Measurements from ENCODE around the gene COL4A3. TPM values are rescaled to one million over a fixed set of nuclear protein-coding genes. Genes with fewer than 3 reads are reported as not detected.

The COL4A3 gene
- total RNA-seq, 1 experiment from 2014 or later: 0.15 TPM

DNA sequence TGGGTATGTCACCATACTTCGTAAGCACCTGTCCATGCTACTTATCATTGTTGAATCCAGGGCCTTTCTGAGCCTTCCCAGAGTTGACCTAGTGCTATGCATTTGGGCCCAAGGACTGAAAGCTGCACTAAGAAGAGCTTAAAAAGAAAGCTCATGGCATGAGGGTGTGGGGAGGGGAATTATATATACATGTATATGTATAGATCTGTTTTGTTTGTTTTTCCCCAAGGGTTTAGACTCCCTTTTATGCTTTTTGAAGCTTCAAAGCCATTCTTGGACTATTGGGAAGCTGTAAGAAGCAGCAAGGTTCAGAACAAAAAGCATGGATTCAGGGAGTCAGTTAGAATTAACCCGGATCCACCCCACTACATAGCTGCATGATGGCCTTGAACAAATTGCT, 183.9 kb downstream of the COL4A3 start:
- Histone ChIP-seq H3T11ph (ENCODE audit: low read length) (no peak overlapping the region), H3K79me2 (ENCODE audit: insufficient read depth, low read length) (no peaks in the 10 kb centered on the region), H2BK15ac (ENCODE audit: low read depth, low read length) (no peak overlapping the region), H4K5ac (ENCODE audit: insufficient read length, low read depth, low read length) (no peak overlapping the region), H2BK20ac (ENCODE audit: low read depth, low read length, poor library complexity, severe bottlenecking) (no peak overlapping the region), H3K23me2 (ENCODE audit: insufficient read length, low read depth, low read length, poor library complexity, severe bottlenecking) (no peaks in the 10 kb centered on the region), H3K9me3 (ENCODE audit: control insufficient read depth, low read depth, low read length) (no peaks in the 10 kb centered on the region), H2AK5ac (ENCODE audit: insufficient read length, low read length) (no peak overlapping the region), H3K14ac (ENCODE audit: insufficient read depth, low read length) (no peak overlapping the region), H3K4me1 (ENCODE audit: insufficient read depth, low read length) (no peaks in the 10 kb centered on the region; the same call in 1 of the 2 replicates), H3K18ac (ENCODE audit: insufficient read length, low read depth, low read length) (no peak overlapping the region), H4K91ac (ENCODE audit: insufficient read length, low read depth, low read length) (no peak overlapping the region), H3K4me2 (ENCODE audit: insufficient read depth, insufficient read length, low read length) (no peak overlapping the region), H2BK120ac (ENCODE audit: low read depth, low read length, poor library complexity, severe bottlenecking) (no peak overlapping the region), H3K23ac (ENCODE audit: insufficient read length, low read depth, low read length) (no peak overlapping the region), H3K4ac (ENCODE audit: low read depth, low read length) (no peak overlapping the region), H2AFZ (ENCODE audit: low read length) (no peak overlapping the region), H3K9ac (ENCODE audit: extremely low read depth, insufficient read length, low read length) (no peak overlapping the region), H3K56ac (ENCODE audit: insufficient read length, low read depth, low read length) (no peak overlapping the region), H2BK5ac (ENCODE audit: insufficient read length, low read length) (no peak overlapping the region), H4K8ac (replicated peaks; ENCODE audit: insufficient read length, low read depth, low read length) (no peak overlapping the region), H3K79me1 (ENCODE audit: insufficient read depth, low read depth, low read length, poor library complexity, severe bottlenecking) (no peaks in the 10 kb centered on the region), H3K27ac (ENCODE audit: insufficient read length, low read depth, low read length) (no peak overlapping the region), H3K27me3 (ENCODE audit: insufficient read depth, low read length) (no peaks in the 10 kb centered on the region), H4K20me1 (ENCODE audit: control insufficient read depth, insufficient read depth, insufficient read length) (no peaks in the 10 kb centered on the region), H2BK12ac (ENCODE audit: insufficient read length, low read depth, low read length) (no peak overlapping the region)
- no CpG with 5 or more reads among the region's 2 CpGs for WGBS (ENCODE audit: extremely low coverage, insufficient read length, low lambda C conversion rate)
- Mint-ChIP-seq H3K36me3 (ENCODE audit: insufficient read depth in 1 of 3, low read depth in 3 of 3) (peaks cover 2 to 18% (median 14%) of the 10 kb centered on the region in 3 experiments; a peak in 6 of 7 replicates), H3K27me3 (ENCODE audit: low read depth) (no peaks in the 10 kb centered on the region), H3K4me1 (peaks cover 0 to 8% of the 10 kb centered on the region in 2 experiments; a peak in 2 of 4 replicates), H3K27ac (no peak overlapping the region), H3K4me3 (no peak overlapping the region), H3K9me3 (no peaks in the 10 kb centered on the region)
- no peak for DNase-seq
- TF ChIP-seq, protein P1, sequence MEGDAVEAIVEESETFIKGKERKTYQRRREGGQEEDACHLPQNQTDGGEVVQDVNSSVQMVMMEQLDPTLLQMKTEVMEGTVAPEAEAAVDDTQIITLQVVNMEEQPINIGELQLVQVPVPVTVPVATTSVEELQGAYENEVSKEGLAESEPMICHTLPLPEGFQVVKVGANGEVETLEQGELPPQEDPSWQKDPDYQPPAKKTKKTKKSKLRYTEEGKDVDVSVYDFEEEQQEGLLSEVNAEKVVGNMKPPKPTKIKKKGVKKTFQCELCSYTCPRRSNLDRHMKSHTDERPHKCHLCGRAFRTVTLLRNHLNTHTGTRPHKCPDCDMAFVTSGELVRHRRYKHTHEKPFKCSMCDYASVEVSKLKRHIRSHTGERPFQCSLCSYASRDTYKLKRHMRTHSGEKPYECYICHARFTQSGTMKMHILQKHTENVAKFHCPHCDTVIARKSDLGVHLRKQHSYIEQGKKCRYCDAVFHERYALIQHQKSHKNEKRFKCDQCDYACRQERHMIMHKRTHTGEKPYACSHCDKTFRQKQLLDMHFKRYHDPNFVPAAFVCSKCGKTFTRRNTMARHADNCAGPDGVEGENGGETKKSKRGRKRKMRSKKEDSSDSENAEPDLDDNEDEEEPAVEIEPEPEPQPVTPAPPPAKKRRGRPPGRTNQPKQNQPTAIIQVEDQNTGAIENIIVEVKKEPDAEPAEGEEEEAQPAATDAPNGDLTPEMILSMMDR (conservative IDR thresholded peaks at IDR 0.05): no peak
